GM19395 (cell line): ENCODE data around the gene DDOST.

Experiments
- ATAC-seq: cut with Tn5 transposase; IDR thresholded peaks from one replicate; pipeline ENCODE4 v1.9.1; 2021; ENCODE audit warnings: mild to moderate bottlenecking, moderate library complexity; ENCODE audit not compliant: unreplicated experiment

Gene DDOST

GRCh38 chr1:20663365-20663764, 2.2 kb upstream of the DDOST start:
- no peak for ATAC-seq

DNA sequence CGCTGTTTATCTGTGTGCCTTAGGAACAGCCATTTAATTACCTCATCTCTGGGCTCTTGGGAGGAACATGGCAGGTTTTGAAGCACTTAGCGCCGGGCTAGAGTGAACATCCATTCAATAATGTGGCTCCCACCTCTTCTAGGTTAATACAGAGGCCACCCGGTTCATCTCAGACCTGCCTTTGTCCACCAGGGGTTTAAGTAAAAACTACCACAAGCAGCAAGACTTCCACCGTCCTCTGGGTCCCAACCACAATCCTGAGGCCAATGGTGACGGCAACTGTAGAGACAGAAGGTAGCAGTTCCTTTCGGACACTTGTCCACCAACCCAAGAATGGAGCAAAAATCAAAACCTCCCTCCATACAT, 924 bp upstream of the DDOST start:
- no peak for ATAC-seq

DNA sequence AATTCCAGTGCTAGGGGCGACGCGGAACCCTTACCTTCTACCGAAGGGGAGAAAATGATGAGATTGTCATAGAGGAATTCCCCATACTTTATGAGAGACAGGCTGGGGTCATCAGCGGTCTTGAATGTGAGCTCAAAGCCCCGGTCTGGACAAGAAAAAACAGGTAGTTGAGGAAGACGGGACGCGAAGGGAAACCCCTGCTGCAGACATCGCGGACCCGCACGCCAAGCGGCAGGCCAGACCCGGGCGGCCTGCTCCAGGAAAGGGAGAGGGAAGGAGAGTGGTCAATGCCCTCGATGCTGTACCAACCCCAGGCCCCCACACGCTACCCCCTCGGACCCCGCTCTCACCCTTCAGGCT, 342 bp downstream of the DDOST start:
- no peak for ATAC-seq

- no peak for ATAC-seq
These were observed 806 bp downstream of the DDOST start for GRCh38 chr1:20660363-20660762.

- ATAC-seq = no peak
These were observed 2.8 kb downstream of the DDOST start for GRCh38 chr1:20658166-20658915.

- no peak for ATAC-seq
These were observed 4.1 kb downstream of the DDOST start for GRCh38 chr1:20657024-20657423.

- ATAC-seq = no peak
These were observed 7.0 kb downstream of the DDOST start for GRCh38 chr1:20654104-20654690.

DNA sequence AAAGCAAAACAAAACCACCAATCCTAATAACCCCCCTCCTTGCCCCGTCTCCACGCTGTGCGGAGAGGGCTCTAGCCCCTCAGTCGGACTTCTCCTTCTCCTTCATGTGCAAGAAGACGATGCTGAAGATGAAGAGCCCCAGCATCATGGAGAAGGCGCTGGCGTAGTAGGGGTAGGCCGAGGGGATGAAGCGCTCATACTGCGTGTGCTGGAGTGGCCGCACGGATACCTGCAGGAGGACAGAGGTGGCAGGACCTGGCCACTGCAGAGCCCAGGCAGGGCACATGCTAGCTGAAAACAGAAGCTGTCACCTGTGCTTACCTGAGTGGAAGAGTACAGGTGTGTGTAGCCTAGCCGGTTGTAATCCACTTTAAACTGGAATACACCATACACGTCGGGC, 8.9 kb downstream of the DDOST start:
- no peak for ATAC-seq

DNA sequence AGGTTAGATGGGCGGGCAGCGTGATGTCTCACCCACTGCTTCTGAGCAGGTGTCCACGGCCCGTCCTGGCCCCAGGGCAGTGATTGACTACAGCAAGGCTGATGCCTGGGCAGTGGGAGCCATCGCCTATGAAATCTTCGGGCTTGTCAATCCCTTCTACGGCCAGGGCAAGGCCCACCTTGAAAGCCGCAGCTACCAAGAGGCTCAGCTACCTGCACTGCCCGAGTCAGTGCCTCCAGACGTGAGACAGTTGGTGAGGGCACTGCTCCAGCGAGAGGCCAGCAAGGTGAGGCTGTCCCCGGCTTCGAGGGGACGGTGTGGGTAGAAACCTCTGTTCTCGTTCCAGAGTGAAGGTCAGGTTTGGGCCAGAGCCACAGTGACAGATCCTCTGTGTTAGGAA, 12.2 kb downstream of the DDOST start:
- no peak for ATAC-seq

DNA sequence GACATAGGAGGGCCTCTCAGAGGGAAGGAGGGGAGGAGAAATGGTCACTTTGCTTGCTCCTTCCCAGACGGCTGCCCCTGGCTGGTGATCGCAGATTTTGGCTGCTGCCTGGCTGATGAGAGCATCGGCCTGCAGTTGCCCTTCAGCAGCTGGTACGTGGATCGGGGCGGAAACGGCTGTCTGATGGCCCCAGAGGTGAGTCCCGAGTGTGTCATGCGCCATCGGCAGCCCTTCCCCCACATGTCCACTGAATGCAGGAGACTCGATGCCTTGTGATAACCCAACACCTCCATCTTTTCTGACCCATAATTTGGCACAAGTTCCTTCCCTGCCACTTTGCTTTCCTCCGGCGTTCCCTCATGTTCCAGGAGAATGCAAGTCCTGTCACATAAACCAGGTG, 12.7 kb downstream of the DDOST start:
- no peak for ATAC-seq

DNA sequence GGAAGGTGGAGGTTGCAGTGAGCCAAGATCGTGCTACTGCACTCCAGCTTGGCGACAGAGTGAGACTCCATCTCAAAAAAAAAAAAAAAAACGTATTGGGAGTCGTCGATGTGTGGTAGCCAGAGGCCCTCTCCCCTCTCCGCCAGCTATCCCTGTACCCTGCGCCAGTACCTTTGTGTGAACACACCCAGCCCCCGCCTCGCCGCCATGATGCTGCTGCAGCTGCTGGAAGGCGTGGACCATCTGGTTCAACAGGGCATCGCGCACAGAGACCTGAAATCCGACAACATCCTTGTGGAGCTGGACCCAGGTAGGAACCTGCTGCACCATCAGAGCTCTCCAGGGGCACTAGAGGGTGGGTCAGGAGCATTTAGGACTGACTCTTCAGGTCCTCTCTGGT, 15.8 kb downstream of the DDOST start:
- ATAC-seq = no peak

DNA sequence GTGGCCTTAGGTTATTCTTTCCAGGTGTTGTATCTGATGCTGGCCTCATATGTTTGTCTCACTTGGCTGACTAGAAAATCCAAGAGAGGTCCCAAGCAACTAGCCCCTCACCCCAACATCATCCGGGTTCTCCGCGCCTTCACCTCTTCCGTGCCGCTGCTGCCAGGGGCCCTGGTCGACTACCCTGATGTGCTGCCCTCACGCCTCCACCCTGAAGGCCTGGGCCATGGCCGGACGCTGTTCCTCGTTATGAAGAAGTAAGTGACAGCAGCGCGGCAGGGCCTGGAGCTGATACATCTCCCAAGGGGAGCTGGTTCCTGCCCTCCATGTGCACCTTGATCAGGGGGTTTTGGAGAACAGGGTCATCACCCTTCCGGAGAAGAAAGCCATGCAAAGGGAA, 16.8 kb downstream of the DDOST start:
- no peak for ATAC-seq

DNA sequence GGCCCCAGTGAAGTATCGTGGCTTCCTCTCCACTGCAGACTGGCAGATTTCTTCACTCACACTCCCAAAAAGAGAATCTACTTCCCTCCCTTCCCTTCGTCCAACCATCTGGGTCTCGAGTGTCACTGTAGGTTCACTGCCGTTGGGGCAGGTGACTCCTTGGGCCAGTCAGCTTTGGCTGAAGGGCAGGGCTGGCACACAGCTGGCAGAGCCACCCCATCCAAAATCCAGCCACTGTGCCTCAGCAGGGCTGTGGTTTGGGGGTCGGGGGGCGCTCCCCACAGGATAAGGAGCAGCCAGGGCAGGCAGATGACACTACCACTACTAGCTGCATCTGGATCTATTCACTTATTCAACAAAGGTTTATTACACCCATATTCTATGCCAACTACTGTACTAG, 18.1 kb downstream of the DDOST start:
- no peak for ATAC-seq

DNA sequence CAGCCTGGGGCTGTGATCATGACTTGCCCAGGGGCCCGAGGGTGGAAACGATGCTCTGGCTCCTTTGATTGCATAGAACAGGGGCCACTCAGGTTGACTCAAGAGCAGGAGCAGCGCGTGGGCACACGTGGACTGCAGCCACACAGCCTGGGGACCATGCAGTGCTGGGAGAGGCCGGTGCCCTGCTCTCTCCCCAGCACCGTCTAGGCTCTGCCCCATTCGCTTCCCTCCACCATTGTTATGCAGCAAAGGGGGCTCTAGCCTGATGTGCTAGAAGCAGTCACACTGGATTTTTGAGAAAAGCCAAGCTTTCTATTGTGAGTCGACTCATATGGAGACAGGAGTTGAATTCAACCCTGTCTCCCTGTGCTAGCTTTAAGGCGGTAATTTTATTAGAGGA, 19.2 kb downstream of the DDOST start:
- no peak for ATAC-seq

DNA sequence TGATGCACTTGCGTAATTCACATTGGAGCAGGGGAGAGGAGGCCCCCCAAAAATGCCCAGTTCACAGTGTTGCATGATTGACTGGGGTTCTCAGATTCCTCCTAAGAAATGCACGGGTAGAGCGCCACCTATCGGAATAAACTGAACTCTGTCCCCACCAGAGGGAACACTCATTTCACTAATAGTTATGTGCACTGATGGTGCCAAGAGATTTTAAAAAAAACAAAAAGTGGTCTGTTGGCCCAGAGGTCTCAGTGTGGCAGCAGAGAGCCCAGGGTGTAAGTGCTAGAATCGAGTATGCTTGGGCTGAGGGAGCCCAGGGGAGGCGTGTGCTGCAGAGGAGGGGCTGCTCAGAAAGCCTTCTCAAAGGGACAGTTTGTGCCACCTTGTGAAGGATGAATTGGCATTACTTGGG, 21.0 kb downstream of the DDOST start:
- no peak for ATAC-seq

- no peak for ATAC-seq
These were observed 24.3 kb downstream of the DDOST start for GRCh38 chr1:20636785-20637347.

GRCh38 chr1:20634594-20635084, 26.5 kb downstream of the DDOST start:
- ATAC-seq = no peak

DNA sequence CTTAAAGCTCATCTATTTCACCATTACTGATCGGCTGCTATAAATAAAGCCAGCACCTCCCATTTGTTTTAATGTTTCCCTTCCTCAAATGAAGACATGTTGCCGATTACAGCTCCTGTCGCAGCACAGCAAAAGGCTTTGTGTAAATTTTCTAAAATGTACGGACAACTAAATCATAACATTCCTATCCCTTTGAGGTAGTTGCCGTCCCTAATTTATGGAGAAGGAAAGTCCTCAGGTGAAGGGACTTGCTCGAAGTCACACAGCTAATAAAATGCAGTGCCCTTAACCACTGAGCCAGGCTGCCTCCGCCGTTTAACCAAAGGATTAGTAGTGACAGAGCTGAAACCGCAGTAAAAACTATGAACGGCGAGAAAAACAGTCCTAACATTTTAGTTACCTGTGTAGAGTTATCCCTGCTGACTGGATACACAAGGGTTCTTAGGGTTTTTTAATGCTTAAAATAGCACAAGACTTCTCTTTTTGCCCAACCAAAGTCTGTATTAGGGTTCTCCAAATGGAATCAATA, 27.0 kb downstream of the DDOST start:
- no peak for ATAC-seq

- peak; percentile 68 for ATAC-seq
These were observed 27.7 kb downstream of the DDOST start, which contains the start of gene PINK1 for GRCh38 chr1:20633190-20634064. Gene PINK1 (plus strand): TSS chr1:20633458. CDS start chr1:20633549, 91 bp downstream.

- ATAC-seq = no peak
These were observed 28.8 kb downstream of the DDOST start for GRCh38 chr1:20632386-20632785.

GRCh38 chr1:20630729-20631128, 30.4 kb downstream of the DDOST start:
- ATAC-seq = no peak
